H9 (cell line): ENCODE data around the gene MYH11. TPM values are rescaled to one million over a fixed set of nuclear protein-coding genes. Genes with fewer than 3 reads are reported as not detected.

Experiments
- DNase-seq: peaks from one replicate; pipeline ENCODE4 v3.0.0-alpha.2; 2017
- H2AFZ ChIP-seq: one replicate; pipeline ENCODE4 v1.6.1; 2013; ENCODE audit warnings: mild to moderate bottlenecking, low read length, control low read depth, moderate library complexity
- H2AK5ac ChIP-seq: 2 replicates; pipeline ENCODE4 v1.6.1; 2013; ENCODE audit warnings: low read length, control low read depth, mixed read lengths; ENCODE audit not compliant: insufficient read length
- H2BK120ac ChIP-seq: one replicate; pipeline ENCODE4 v1.6.1; 2013; ENCODE audit warnings: low read depth, mild to moderate bottlenecking, low read length, control low read depth, inconsistent platforms; ENCODE audit not compliant: poor library complexity, severe bottlenecking
- H2BK12ac ChIP-seq: 2 replicates; pipeline ENCODE4 v1.6.1; 2013; ENCODE audit warnings: low read length, control low read depth, mixed read lengths, low read depth; ENCODE audit not compliant: insufficient read length
- H2BK15ac ChIP-seq: 2 replicates; pipeline ENCODE4 v1.6.1; 2013; ENCODE audit warnings: low read depth, low read length, control low read depth
- H2BK20ac ChIP-seq: one replicate; pipeline ENCODE4 v1.6.1; 2013; ENCODE audit warnings: low read depth, mild to moderate bottlenecking, low read length, control low read depth, inconsistent platforms; ENCODE audit not compliant: poor library complexity, severe bottlenecking
- H2BK5ac ChIP-seq: 2 replicates; pipeline ENCODE4 v1.6.1; 2013; ENCODE audit warnings: low read length, control low read depth, mixed read lengths; ENCODE audit not compliant: insufficient read length
- H3K14ac ChIP-seq: 2 replicates; pipeline ENCODE4 v1.6.1; 2013; ENCODE audit warnings: low read length, control low read depth; ENCODE audit not compliant: insufficient read depth
- H3K18ac ChIP-seq: 2 replicates; pipeline ENCODE4 v1.6.1; 2013; ENCODE audit warnings: low read depth, mild to moderate bottlenecking, mixed read lengths, low read length, control low read depth; ENCODE audit not compliant: insufficient read length
- H3K23ac ChIP-seq: 2 replicates; pipeline ENCODE4 v1.6.1; 2013; ENCODE audit warnings: low read length, control low read depth, mixed read lengths, low read depth; ENCODE audit not compliant: insufficient read length
- H3K23me2 ChIP-seq: 2 replicates; pipeline ENCODE4 v1.6.1; 2013; ENCODE audit warnings: low read depth, mild to moderate bottlenecking, mixed read lengths, low read length, control low read depth; ENCODE audit not compliant: insufficient read length, poor library complexity, severe bottlenecking
- H3K27ac ChIP-seq: 2 replicates; pipeline ENCODE4 v1.5.1; 2013; ENCODE audit warnings: low read length, control low read depth, mixed read lengths, low read depth; ENCODE audit not compliant: insufficient read length
- H3K27me3 ChIP-seq: 2 replicates; pipeline ENCODE4 v1.6.1; 2013; ENCODE audit warnings: low read length, control low read depth, inconsistent platforms; ENCODE audit not compliant: insufficient read depth
- H3K4ac ChIP-seq: 2 replicates; pipeline ENCODE4 v1.6.1; 2013; ENCODE audit warnings: low read depth, mild to moderate bottlenecking, control low read depth, inconsistent platforms, low read length, moderate library complexity
- H3K4me1 ChIP-seq: 2 replicates; pipeline ENCODE4 v1.6.1; 2013; ENCODE audit warnings: low read length, control low read depth, inconsistent platforms; ENCODE audit not compliant: insufficient read depth
- H3K4me2 ChIP-seq: 2 replicates; pipeline ENCODE4 v1.6.1; 2013; ENCODE audit warnings: low read length, control low read depth, mixed read lengths; ENCODE audit not compliant: insufficient read length, insufficient read depth
- H3K56ac ChIP-seq: 2 replicates; pipeline ENCODE4 v1.6.1; 2013; ENCODE audit warnings: low read depth, mild to moderate bottlenecking, mixed read lengths, low read length, control low read depth; ENCODE audit not compliant: insufficient read length
- H3K79me1 ChIP-seq: 2 replicates; pipeline ENCODE4 v1.6.1; 2013; ENCODE audit warnings: low read depth, mild to moderate bottlenecking, moderate library complexity, low read length, control low read depth, inconsistent platforms; ENCODE audit not compliant: insufficient read depth, poor library complexity, severe bottlenecking
- H3K79me2 ChIP-seq: 2 replicates; pipeline ENCODE4 v1.6.1; 2013; ENCODE audit warnings: low read length, control low read depth, inconsistent platforms; ENCODE audit not compliant: insufficient read depth
- H3K9ac ChIP-seq: 2 replicates; pipeline ENCODE4 v1.6.1; 2013; ENCODE audit warnings: low read length, control low read depth, mixed read lengths; ENCODE audit not compliant: insufficient read length; ENCODE audit errors: extremely low read depth
- H3K9me3 ChIP-seq: one replicate; pipeline ENCODE4 v1.6.1; 2013; ENCODE audit warnings: low read depth, low read length, inconsistent platforms; ENCODE audit not compliant: control insufficient read depth
- H3T11ph ChIP-seq: one replicate; pipeline ENCODE4 v1.6.1; 2013; ENCODE audit warnings: mild to moderate bottlenecking, low read length, control low read depth, inconsistent platforms
- H4K20me1 ChIP-seq: one replicate; pipeline ENCODE4 v1.6.1; 2013; ENCODE audit not compliant: control insufficient read depth, insufficient read length, insufficient read depth
- H4K5ac ChIP-seq: 2 replicates; pipeline ENCODE4 v1.6.1; 2013; ENCODE audit warnings: low read depth, mild to moderate bottlenecking, mixed read lengths, low read length, control low read depth; ENCODE audit not compliant: insufficient read length
- H4K8ac ChIP-seq: replicated peaks from 2 replicates; pipeline ENCODE4 v1.6.1; 2013; ENCODE audit warnings: low read length, control low read depth, mixed read lengths, low read depth; ENCODE audit not compliant: insufficient read length
- H4K91ac ChIP-seq: 2 replicates; pipeline ENCODE4 v1.6.1; 2013; ENCODE audit warnings: low read depth, mild to moderate bottlenecking, moderate library complexity, mixed read lengths, low read length, control low read depth; ENCODE audit not compliant: insufficient read length
- H3K27ac Mint-ChIP-seq, 3 experiments: 2 replicates in 2 of 3; 3 replicates in 1 of 3; pipeline ENCODE4 v1.8.0; 2020 to 2021; ENCODE audit warnings: mixed read lengths in 3 of 3, mild to moderate bottlenecking in 1 of 3, moderate library complexity in 1 of 3
- H3K27me3 Mint-ChIP-seq: 2 replicates; pipeline ENCODE4 v1.8.0; 2021; ENCODE audit warnings: low read depth, mild to moderate bottlenecking, moderate library complexity, mixed read lengths
- H3K36me3 Mint-ChIP-seq, 3 experiments: 2 replicates in 2 of 3; 3 replicates in 1 of 3; pipeline ENCODE4 v1.8.0; 2020 to 2021; ENCODE audit warnings: low read depth in 3 of 3, mixed read lengths in 3 of 3; ENCODE audit not compliant: insufficient read depth in 1 of 3
- H3K4me1 Mint-ChIP-seq, 2 experiments: 2 replicates each; pipeline ENCODE4 v1.8.0; 2020; ENCODE audit warnings: mixed read lengths in 2 of 2
- H3K4me3 Mint-ChIP-seq, 2 experiments: 2 replicates in 1 of 2; 3 replicates in 1 of 2; pipeline ENCODE4 v1.8.0; 2020 to 2021; ENCODE audit warnings: mild to moderate bottlenecking in 2 of 2, mixed read lengths in 2 of 2, moderate library complexity in 1 of 2
- H3K9me3 Mint-ChIP-seq, 2 experiments: 2 replicates in 1 of 2; 3 replicates in 1 of 2; pipeline ENCODE4 v1.8.0; 2020; ENCODE audit warnings: mild to moderate bottlenecking in 2 of 2, mixed read lengths in 2 of 2, moderate library complexity in 1 of 2
- WGBS: extraction: QIAGEN DNeasy Blood & Tissue Kit; methylation state at CpG from one replicate; pipeline ENCODE4 v1.1.7; 2013; ENCODE audit warnings: missing lambda C conversion rate, low lambda C conversion rate, mixed read lengths; ENCODE audit not compliant: insufficient read length; ENCODE audit errors: extremely low coverage; 5-methylcytosine and 5-hydroxymethylcytosine counted together
- total RNA-seq: library from RNA; stranded (reverse); gene quantifications from 2 replicates; pipeline ENCODE4 v1.2.1, GENCODE V29; 2021
- TF ChIP-seq, protein P1 (sequence below): fragments of 200-600 bp; sonication (generic); conservative IDR thresholded peaks from 3 replicates; pipeline ENCODE4 v1.8.0; 2021; ENCODE audit warnings: antibody characterized with exemption, mild to moderate bottlenecking

The MYH11 gene
- total RNA-seq, 1 experiment from 2014 or later, result 0.42 TPM

DNA sequence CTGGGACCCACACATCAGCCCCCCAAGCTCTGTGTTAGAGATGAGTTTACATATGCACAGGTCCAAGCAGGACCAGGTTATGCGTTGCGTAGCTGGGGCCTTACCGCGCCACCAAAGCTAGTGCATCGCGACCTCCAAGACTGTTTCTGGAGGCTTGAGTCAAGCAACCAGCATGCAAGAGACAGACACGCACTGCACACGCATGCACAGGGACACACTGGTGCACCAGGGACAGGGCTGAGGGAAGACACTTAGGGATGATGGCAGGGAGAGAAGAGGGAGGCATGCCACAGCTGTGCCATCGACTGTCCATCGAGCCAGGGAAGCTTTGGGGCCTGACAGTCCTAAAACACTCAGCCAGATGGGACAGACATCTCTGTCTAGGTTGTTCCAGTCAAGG, 72.8 kb downstream of the MYH11 start:
- no peak overlapping the region for H3T11ph ChIP-seq
- H3K4me1 ChIP-seq, result no peaks in the 10 kb centered on the region
- no peak overlapping the region for H3K27ac Mint-ChIP-seq
- H4K91ac ChIP-seq, result no peak overlapping the region
- no peak overlapping the region for H4K8ac ChIP-seq
- no peaks in the 10 kb centered on the region for H3K27me3 Mint-ChIP-seq
- no peak overlapping the region for H3K9ac ChIP-seq
- H2BK120ac ChIP-seq, result no peak overlapping the region
- H3K18ac ChIP-seq, result no peak overlapping the region
- H4K5ac ChIP-seq, result no peak overlapping the region
- H2AK5ac ChIP-seq, result no peak overlapping the region
- H3K23me2 ChIP-seq, result no peaks in the 10 kb centered on the region
- DNase-seq, result no peak
- no peak overlapping the region for H2BK15ac ChIP-seq
- H4K20me1 ChIP-seq, result no peaks in the 10 kb centered on the region
- H2AFZ ChIP-seq, result no peak overlapping the region
- no peak overlapping the region for H3K27ac ChIP-seq
- no CpG with 5 or more reads among the region's 10 CpGs for WGBS
- no peaks in the 10 kb centered on the region for H3K9me3 ChIP-seq
- no peaks in the 10 kb centered on the region for H3K27me3 ChIP-seq
- H2BK5ac ChIP-seq, result no peak overlapping the region
- TF ChIP-seq, protein P1, sequence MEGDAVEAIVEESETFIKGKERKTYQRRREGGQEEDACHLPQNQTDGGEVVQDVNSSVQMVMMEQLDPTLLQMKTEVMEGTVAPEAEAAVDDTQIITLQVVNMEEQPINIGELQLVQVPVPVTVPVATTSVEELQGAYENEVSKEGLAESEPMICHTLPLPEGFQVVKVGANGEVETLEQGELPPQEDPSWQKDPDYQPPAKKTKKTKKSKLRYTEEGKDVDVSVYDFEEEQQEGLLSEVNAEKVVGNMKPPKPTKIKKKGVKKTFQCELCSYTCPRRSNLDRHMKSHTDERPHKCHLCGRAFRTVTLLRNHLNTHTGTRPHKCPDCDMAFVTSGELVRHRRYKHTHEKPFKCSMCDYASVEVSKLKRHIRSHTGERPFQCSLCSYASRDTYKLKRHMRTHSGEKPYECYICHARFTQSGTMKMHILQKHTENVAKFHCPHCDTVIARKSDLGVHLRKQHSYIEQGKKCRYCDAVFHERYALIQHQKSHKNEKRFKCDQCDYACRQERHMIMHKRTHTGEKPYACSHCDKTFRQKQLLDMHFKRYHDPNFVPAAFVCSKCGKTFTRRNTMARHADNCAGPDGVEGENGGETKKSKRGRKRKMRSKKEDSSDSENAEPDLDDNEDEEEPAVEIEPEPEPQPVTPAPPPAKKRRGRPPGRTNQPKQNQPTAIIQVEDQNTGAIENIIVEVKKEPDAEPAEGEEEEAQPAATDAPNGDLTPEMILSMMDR, result no peak
- H3K56ac ChIP-seq, result no peak overlapping the region
- no peaks in the 10 kb centered on the region for H3K79me1 ChIP-seq
- H2BK12ac ChIP-seq, result no peak overlapping the region
- H3K4me1 Mint-ChIP-seq, result no peaks in the 10 kb centered on the region
- no peak overlapping the region for H3K23ac ChIP-seq
- no peak overlapping the region for H3K14ac ChIP-seq
- H2BK20ac ChIP-seq, result no peak overlapping the region
- no peaks in the 10 kb centered on the region for H3K79me2 ChIP-seq
- no peak overlapping the region for H3K4me3 Mint-ChIP-seq
- H3K4ac ChIP-seq, result no peak overlapping the region
- H3K4me2 ChIP-seq, result no peak overlapping the region
- peaks cover 0 to 4% of the 10 kb centered on the region in 2 experiments; a peak in 2 of 5 replicates for H3K9me3 Mint-ChIP-seq
- no peaks in the 10 kb centered on the region for H3K36me3 Mint-ChIP-seq
